Measurements from ENCODE around the gene ICA1.

ICA1 gene

GRCh38 chr7:8169171-8169570 is 92.8 kb downstream of the ICA1 start:
- TF ChIP-seq CTCF (IDR thresholded peaks at IDR 0.05; ENCODE audit: control insufficient read depth, insufficient read depth, low read depth, low read length, missing control alignments), result no peak
- no peak overlapping the region for H3K4me3 ChIP-seq (ENCODE audit: control insufficient read depth, low read depth, low read length)
- no peak for DNase-seq (ENCODE audit: low read depth)

- DNase-seq (ENCODE audit: low read depth), result no peak
- no peak for TF ChIP-seq CTCF (IDR thresholded peaks at IDR 0.05; ENCODE audit: control insufficient read depth, insufficient read depth, low read depth, low read length, missing control alignments)
Observed at GRCh38 chr7:8168336-8168735, 93.6 kb downstream of the ICA1 start.

GRCh38 chr7:8165150-8165549 is 96.8 kb downstream of the ICA1 start:
- no peak for DNase-seq (ENCODE audit: low read depth)
- H3K4me3 ChIP-seq (ENCODE audit: control insufficient read depth, low read depth, low read length), result no peak overlapping the region
- no peak for TF ChIP-seq CTCF (IDR thresholded peaks at IDR 0.05; ENCODE audit: control insufficient read depth, insufficient read depth, low read depth, low read length, missing control alignments)

More at GRCh38 chr7:8168336-8168735, 93.6 kb downstream of the ICA1 start:
- H3K4me3 ChIP-seq (ENCODE audit: control insufficient read depth, low read depth, low read length), result no peak overlapping the region

- no peak overlapping the region for H3K4me3 ChIP-seq (ENCODE audit: control insufficient read depth, low read depth, low read length)
- no peak for TF ChIP-seq CTCF (IDR thresholded peaks at IDR 0.05; ENCODE audit: control insufficient read depth, insufficient read depth, low read depth, low read length, missing control alignments)
- no peak for DNase-seq (ENCODE audit: low read depth)
Observed at GRCh38 chr7:8162181-8162580, 99.8 kb downstream of the ICA1 start.

- DNase-seq (ENCODE audit: low read depth), result no peak
- no peak for TF ChIP-seq CTCF (IDR thresholded peaks at IDR 0.05; ENCODE audit: control insufficient read depth, insufficient read depth, low read depth, low read length, missing control alignments)
- no peak overlapping the region for H3K4me3 ChIP-seq (ENCODE audit: control insufficient read depth, low read depth, low read length)
Observed at GRCh38 chr7:8161364-8161828, 100.6 kb downstream of the ICA1 start.

- H3K4me3 ChIP-seq (ENCODE audit: control insufficient read depth, low read depth, low read length), result no peak overlapping the region
- TF ChIP-seq CTCF (IDR thresholded peaks at IDR 0.05; ENCODE audit: control insufficient read depth, insufficient read depth, low read depth, low read length, missing control alignments), result no peak
- DNase-seq (ENCODE audit: low read depth), result no peak
Observed at GRCh38 chr7:8160779-8161345, 101.1 kb downstream of the ICA1 start.

Measured in AG09309 (cell line).